NCI-H446 treated with DMSO at 0.1 percent for 48 hours (cell line): Measurements from ENCODE around the gene OSBPL10.

Experiments
- DNase-seq: peaks from one replicate; lab custom pipeline; 2025; lab: John Stamatoyannopoulos, UW

OSBPL10 gene

GRCh38 chr3:31924610-31925270 is 56.3 kb downstream of the OSBPL10 start:
- DNase-seq: no peak

- DNase-seq: no peak
These were observed 58.1 kb downstream of the OSBPL10 start for GRCh38 chr3:31922962-31923361.

GRCh38 chr3:31921837-31922236 is 59.2 kb downstream of the OSBPL10 start:
- no peak for DNase-seq

GRCh38 chr3:31920310-31920709 is 60.8 kb downstream of the OSBPL10 start:
- no peak for DNase-seq

GRCh38 chr3:31919528-31919927 is 61.5 kb downstream of the OSBPL10 start:
- no peak for DNase-seq

GRCh38 chr3:31918179-31919150 is 62.6 kb downstream of the OSBPL10 start:
- no peak for DNase-seq

- no peak for DNase-seq
These were observed 63.6 kb downstream of the OSBPL10 start for GRCh38 chr3:31917303-31918005.

GRCh38 chr3:31911643-31912042 is 69.4 kb downstream of the OSBPL10 start:
- no peak for DNase-seq

- no peak for DNase-seq
These were observed 69.9 kb downstream of the OSBPL10 start for GRCh38 chr3:31911124-31911523.

GRCh38 chr3:31909455-31909854 is 71.6 kb downstream of the OSBPL10 start:
- DNase-seq: no peak

GRCh38 chr3:31908391-31909097 is 72.5 kb downstream of the OSBPL10 start:
- no peak for DNase-seq

GRCh38 chr3:31906182-31906581 is 74.9 kb downstream of the OSBPL10 start:
- peak; percentile 14 for DNase-seq

- no peak for DNase-seq
These were observed 77.2 kb downstream of the OSBPL10 start for GRCh38 chr3:31903686-31904431.

- no peak for DNase-seq
These were observed 80.5 kb downstream of the OSBPL10 start for GRCh38 chr3:31900583-31900982.

GRCh38 chr3:31896648-31897433 is 84.2 kb downstream of the OSBPL10 start:
- DNase-seq: no peak

- no peak for DNase-seq
These were observed 85.0 kb downstream of the OSBPL10 start for GRCh38 chr3:31896026-31896425.

- no peak for DNase-seq
These were observed 85.6 kb downstream of the OSBPL10 start for GRCh38 chr3:31895471-31895870.

- no peak for DNase-seq
These were observed 88.0 kb downstream of the OSBPL10 start for GRCh38 chr3:31892916-31893573.

- no peak for DNase-seq
These were observed 88.6 kb downstream of the OSBPL10 start for GRCh38 chr3:31892500-31892899.
